GM19043 (cell line): ENCODE data around the gene NOL9.

Experiments
- ATAC-seq: cut with Tn5 transposase; IDR thresholded peaks from one replicate; pipeline ENCODE4 v1.9.1; 2021; ENCODE audit warnings: low read depth; ENCODE audit not compliant: unreplicated experiment

NOL9 gene

GRCh38 chr1:6474815-6475282 is 79.5 kb downstream of the NOL9 start:
- ATAC-seq: no peak

- ATAC-seq: no peak
Measured at GRCh38 chr1:6473974-6474814, 80.1 kb downstream of the NOL9 start.

- ATAC-seq: no peak
Measured at GRCh38 chr1:6473156-6473555, 81.2 kb downstream of the NOL9 start.

- no peak for ATAC-seq
Measured at GRCh38 chr1:6472391-6472790, 81.9 kb downstream of the NOL9 start.

- no peak for ATAC-seq
Measured at GRCh38 chr1:6471970-6472368, 82.3 kb downstream of the NOL9 start.
